GM06990 (cell line): ENCODE data around the gene GEMIN8.
A peak's percentile ranks its signal among the peaks of the same experiment; 100 is the strongest.

ENCODE experiments used
- DNase-seq: peaks from one replicate; pipeline ENCODE4 v3.0.0-alpha.2; 2011; ENCODE audit not compliant: insufficient read length; ENCODE audit errors: extremely low read depth
- H3K27me3 ChIP-seq: replicated peaks from 2 replicates; pipeline ENCODE4 v1.6.0; 2011; ENCODE audit warnings: low read length; ENCODE audit not compliant: control insufficient read depth, insufficient read depth
- H3K36me3 ChIP-seq: 2 replicates; pipeline ENCODE4 v1.5.1; 2011; ENCODE audit warnings: low read length; ENCODE audit not compliant: control insufficient read depth, insufficient read depth
- H3K4me3 ChIP-seq: replicated peaks from 2 replicates; pipeline ENCODE4 v1.5.1; 2011; ENCODE audit warnings: low read depth, mild to moderate bottlenecking, control low read depth, low read length
- TF ChIP-seq, protein P1 (sequence below): IDR thresholded peaks from 2 replicates; pipeline ENCODE4 v1.5.1; 2011; ENCODE audit warnings: low read length, control low read depth, mild to moderate bottlenecking, inconsistent platforms; ENCODE audit not compliant: insufficient read depth, poor library complexity, severe bottlenecking

The GEMIN8 gene

DNA sequence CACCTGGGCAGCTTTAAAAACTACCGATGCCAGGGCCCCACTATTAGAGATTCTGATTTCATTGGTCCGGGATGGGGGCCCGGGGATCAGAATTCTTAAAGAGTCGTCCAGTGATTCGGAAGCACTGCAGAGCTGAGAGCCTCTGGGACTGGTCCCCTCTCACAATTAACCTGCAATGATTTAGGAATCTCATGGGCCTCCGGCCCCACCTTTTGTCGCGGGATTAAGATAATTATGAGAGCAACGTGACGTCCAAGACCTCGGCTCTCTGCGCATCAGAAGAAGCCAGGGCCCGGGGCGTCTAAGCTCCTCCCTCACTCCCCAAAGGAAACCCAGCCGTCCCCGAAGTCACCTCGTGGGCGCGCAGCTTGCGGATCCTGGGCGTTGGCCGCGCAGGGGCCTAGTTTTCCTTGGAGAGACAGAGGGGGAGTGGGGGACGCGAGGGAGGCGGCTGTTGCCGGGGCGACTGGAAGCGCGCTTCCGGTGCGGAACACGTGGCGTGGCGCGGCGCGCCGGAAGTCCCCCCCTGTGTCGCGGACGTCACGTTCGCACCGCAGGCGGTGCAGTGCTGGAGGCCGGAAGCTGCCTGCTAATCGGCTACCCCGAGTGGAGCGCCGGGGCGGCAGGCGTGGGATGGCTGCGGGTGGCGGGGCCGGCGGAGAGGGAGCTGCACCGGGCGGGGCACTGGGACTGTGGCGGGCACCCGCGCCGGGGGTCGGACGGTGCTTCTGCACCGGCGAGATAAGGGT lies at the start of gene GEMIN8:
TSS of gene GEMIN8 (minus strand) at position 468 of the 749 bp plus-strand sequence. CDS start 8,414 bp downstream, outside the sequence.
- peak; percentile 94 for DNase-seq
- H3K4me3 ChIP-seq: peak within 1 kb of the TSS; percentile 87
- TF ChIP-seq, protein P1, sequence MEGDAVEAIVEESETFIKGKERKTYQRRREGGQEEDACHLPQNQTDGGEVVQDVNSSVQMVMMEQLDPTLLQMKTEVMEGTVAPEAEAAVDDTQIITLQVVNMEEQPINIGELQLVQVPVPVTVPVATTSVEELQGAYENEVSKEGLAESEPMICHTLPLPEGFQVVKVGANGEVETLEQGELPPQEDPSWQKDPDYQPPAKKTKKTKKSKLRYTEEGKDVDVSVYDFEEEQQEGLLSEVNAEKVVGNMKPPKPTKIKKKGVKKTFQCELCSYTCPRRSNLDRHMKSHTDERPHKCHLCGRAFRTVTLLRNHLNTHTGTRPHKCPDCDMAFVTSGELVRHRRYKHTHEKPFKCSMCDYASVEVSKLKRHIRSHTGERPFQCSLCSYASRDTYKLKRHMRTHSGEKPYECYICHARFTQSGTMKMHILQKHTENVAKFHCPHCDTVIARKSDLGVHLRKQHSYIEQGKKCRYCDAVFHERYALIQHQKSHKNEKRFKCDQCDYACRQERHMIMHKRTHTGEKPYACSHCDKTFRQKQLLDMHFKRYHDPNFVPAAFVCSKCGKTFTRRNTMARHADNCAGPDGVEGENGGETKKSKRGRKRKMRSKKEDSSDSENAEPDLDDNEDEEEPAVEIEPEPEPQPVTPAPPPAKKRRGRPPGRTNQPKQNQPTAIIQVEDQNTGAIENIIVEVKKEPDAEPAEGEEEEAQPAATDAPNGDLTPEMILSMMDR: no peak

GRCh38 chrX:14076639-14077038 lies 46.9 kb upstream of the GEMIN8 start:
- no peaks in the 10 kb centered on the region; the same call in 1 of the 2 replicates for H3K27me3 ChIP-seq
- DNase-seq: no peak
- TF ChIP-seq, protein P1: no peak
- H3K36me3 ChIP-seq: no peaks in the 10 kb centered on the region
- H3K4me3 ChIP-seq: no peak overlapping the region

More for the DNA sequence above, at the start of gene GEMIN8:
- Histone ChIP-seq H3K27me3 (no peaks in the 10 kb centered on the region), H3K36me3 (no peaks in the 10 kb centered on the region)

- no peak overlapping the region for H3K4me3 ChIP-seq
- H3K27me3 ChIP-seq: no peaks in the 10 kb centered on the region; the same call in 1 of the 2 replicates
- no peaks in the 10 kb centered on the region for H3K36me3 ChIP-seq
- TF ChIP-seq, protein P1: no peak
- DNase-seq: no peak
Observed at GRCh38 chrX:14073556-14073955, 43.9 kb upstream of the GEMIN8 start.

- Histone ChIP-seq H3K27me3 (no peaks in the 10 kb centered on the region; the same call in 1 of the 2 replicates), H3K36me3 (no peaks in the 10 kb centered on the region), H3K4me3 (no peak overlapping the region)
- TF ChIP-seq, protein P1: no peak
- DNase-seq: no peak
Observed at GRCh38 chrX:14073071-14073470, 43.4 kb upstream of the GEMIN8 start.

- DNase-seq: no peak
- H3K4me3 ChIP-seq: no peak overlapping the region
- no peaks in the 10 kb centered on the region for H3K36me3 ChIP-seq
- TF ChIP-seq, protein P1: no peak
- H3K27me3 ChIP-seq: no peaks in the 10 kb centered on the region
Observed at GRCh38 chrX:14065800-14066199, 36.1 kb upstream of the GEMIN8 start.
